Type B pancreatic cell (in vitro differentiated cells): Measurements from ENCODE around the gene RTL1. TPM values are rescaled to one million over a fixed set of nuclear protein-coding genes. Genes with fewer than 3 reads are reported as not detected.

Experiments used
- DNase-seq: peaks from one replicate; pipeline ENCODE4 v3.0.0; 2021; ENCODE audit warnings: mixed read lengths; ENCODE audit not compliant: unreplicated experiment; ENCODE audit errors: extremely low spot score
- H3K27ac Mint-ChIP-seq: 2 replicates; pipeline ENCODE4 v1.8.0; 2021; ENCODE audit warnings: mild to moderate bottlenecking, mixed read lengths
- H3K27me3 Mint-ChIP-seq: 2 replicates; pipeline ENCODE4 v1.8.0; 2021; ENCODE audit warnings: mixed read lengths
- H3K36me3 Mint-ChIP-seq: 2 replicates; pipeline ENCODE4 v1.8.0; 2021; ENCODE audit warnings: mixed read lengths
- H3K4me1 Mint-ChIP-seq: one replicate; pipeline ENCODE4 v1.8.0; 2021; ENCODE audit warnings: mixed read lengths; ENCODE audit not compliant: unreplicated experiment
- H3K4me3 Mint-ChIP-seq: 2 replicates; pipeline ENCODE4 v1.8.0; 2021; ENCODE audit warnings: mild to moderate bottlenecking, mixed read lengths
- H3K9me3 Mint-ChIP-seq: 2 replicates; pipeline ENCODE4 v1.8.0; 2021; ENCODE audit warnings: mixed read lengths
- CTCF ChIP-seq: fragments of 200-600 bp; sonication (generic); conservative IDR thresholded peaks from 2 replicates; pipeline ENCODE4 v1.5.0; 2021; ENCODE audit warnings: antibody characterized with exemption, mild to moderate bottlenecking
- total RNA-seq: library from RNA; stranded (reverse); gene quantifications from 2 replicates; pipeline ENCODE4 v1.2.1, GENCODE V29; 2021; ENCODE audit warnings: low replicate concordance

Gene RTL1
- total RNA-seq, 1 donor from 2014 or later, result 1.5 TPM

GRCh38 chr14:100868621-100869370, 34.7 kb downstream of the RTL1 start:
- Mint-ChIP-seq H3K4me3 (no peak overlapping the region), H3K36me3 (no peaks in the 10 kb centered on the region), H3K27ac (no peak overlapping the region), H3K9me3 (peaks cover 5% of the 10 kb centered on the region), H3K27me3 (peaks cover 4% of the 10 kb centered on the region), H3K4me1 (no peaks in the 10 kb centered on the region)
- DNase-seq, result no peak
- TF ChIP-seq CTCF, result no peak

- no peak for TF ChIP-seq CTCF
Observed at GRCh38 chr14:100867631-100868315, 35.7 kb downstream of the RTL1 start.

DNA sequence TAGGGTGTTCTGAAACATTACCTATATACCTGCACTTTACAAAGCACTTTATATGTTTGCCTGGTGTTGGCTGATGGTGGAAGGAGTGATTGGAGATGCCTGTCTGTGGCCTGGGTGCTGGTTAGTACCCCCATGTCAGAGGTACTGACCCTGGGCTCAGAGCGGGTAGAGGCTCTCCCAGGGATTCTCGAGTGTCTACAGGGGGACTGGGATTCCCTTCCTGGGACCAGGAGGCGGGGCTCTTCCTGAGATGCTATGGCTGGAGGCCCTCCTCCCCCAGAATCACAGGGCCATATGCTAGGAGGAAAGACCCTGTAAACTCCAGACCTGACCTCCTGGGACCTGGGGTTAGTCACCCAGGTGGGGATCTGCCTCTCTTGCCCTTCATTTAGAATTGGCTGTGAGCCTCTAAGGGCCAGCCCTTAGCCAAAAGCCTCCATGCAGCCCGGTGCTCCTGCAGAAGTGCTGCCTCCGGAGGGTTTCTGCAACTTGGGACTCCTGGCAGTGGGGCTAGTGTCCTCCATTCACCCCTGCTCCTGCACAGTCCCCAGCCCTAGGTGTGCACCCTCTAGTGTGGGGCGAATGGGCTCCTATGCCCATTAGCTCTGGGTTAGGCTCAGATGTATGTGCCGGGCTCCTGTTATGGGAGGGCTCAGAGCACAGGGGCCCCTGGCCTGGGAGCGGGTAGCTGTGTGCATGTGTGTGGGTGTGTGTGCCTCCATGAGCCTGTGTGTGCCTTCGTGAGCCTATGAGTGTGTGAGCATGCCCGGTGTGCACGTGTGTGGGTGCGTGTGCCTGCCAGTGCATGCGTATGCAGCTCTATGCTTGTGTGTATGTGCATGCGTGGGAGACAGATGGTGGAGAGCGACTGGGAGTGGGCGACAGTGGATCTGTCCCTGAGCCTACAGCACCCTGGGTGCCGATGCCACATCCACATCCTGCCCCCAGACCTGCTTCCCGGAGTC, 36.6 kb downstream of the RTL1 start:
- Mint-ChIP-seq H3K4me1 (no peaks in the 10 kb centered on the region), H3K9me3 (peaks cover under 1% of the 10 kb centered on the region), H3K36me3 (no peaks in the 10 kb centered on the region), H3K27ac (no peak overlapping the region), H3K4me3 (no peak overlapping the region), H3K27me3 (peaks cover 2% of the 10 kb centered on the region)
- no peak for DNase-seq
- no peak for TF ChIP-seq CTCF

More at GRCh38 chr14:100867631-100868315, 35.7 kb downstream of the RTL1 start:
- DNase-seq, result no peak
- Mint-ChIP-seq H3K4me1 (no peaks in the 10 kb centered on the region), H3K27ac (no peak overlapping the region), H3K9me3 (peaks cover 5% of the 10 kb centered on the region), H3K27me3 (peaks cover 4% of the 10 kb centered on the region), H3K36me3 (no peaks in the 10 kb centered on the region), H3K4me3 (no peak overlapping the region)

- DNase-seq, result no peak
- Mint-ChIP-seq H3K27ac (no peak overlapping the region), H3K27me3 (peaks cover 2% of the 10 kb centered on the region), H3K4me1 (no peaks in the 10 kb centered on the region), H3K9me3 (no peaks in the 10 kb centered on the region), H3K4me3 (no peak overlapping the region), H3K36me3 (no peaks in the 10 kb centered on the region)
- no peak for TF ChIP-seq CTCF
Observed at GRCh38 chr14:100865682-100866591, 37.6 kb downstream of the RTL1 start.
